Medulla oblongata (tissue), 1 donor: ENCODE results near the gene STARD6.
"Not testable (repeated sequence)": the region's sequence is repeated elsewhere in the genome, so short reads cannot be mapped to it uniquely, and the experiment has no call there.

Experiments used
- DNase-seq: peaks from one replicate; pipeline ENCODE4 v3.0.0-alpha.2; 2015; ENCODE audit errors: extremely low spot score

Gene STARD6, protein sequence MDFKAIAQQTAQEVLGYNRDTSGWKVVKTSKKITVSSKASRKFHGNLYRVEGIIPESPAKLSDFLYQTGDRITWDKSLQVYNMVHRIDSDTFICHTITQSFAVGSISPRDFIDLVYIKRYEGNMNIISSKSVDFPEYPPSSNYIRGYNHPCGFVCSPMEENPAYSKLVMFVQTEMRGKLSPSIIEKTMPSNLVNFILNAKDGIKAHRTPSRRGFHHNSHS

DNA sequence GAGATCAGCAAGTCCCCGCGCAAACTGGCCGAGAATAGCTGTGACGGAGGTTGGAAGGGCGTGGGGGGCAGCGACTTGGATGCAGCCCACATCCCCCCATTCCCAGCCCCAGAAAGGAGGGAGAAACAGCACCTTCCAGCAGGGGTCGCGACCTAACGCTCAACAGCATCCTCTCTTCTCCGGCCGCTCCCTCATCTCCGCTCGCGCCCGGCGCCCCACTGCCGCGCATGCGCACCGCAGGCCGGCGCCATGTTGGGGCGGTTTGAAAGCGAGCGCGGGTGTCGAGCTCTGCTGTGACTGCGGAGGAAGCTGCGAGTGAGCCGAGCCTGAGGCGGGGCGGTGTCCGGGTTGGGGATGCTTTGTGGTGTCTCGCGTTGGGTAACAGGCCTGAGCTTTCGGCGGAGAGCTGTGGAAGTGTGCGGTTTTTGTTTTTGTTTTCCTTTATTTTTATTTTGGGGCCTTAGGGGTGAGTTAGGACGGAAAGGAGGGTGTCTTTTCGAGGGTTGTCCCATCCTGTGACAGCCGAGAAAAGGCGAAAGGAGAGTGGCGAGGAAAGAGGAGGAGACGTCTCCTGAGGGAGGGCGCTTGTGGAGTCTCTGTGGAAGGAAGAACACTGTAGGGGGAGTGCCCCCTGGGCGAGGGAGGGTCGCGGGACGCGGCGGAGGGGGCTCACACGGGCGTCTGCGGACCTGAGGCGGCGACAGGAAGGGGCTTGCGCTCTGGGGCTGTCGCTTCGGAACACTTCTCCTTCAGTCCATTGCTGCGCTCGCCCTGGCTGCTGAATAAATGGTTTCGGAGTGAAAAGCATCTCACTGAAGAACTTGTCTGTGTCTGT, at the start of gene STARD6, which contains the start of gene C18orf54:
Gene STARD6 (minus strand): TSS at position 199 of the 835 bp plus-strand sequence. CDS start 3,285 bp downstream, outside the sequence.
Gene C18orf54 (plus strand): TSS at position 247 of the 835 bp plus-strand sequence. CDS start 2,667 bp downstream, outside the sequence.
- peak; percentile 93 for DNase-seq

DNA sequence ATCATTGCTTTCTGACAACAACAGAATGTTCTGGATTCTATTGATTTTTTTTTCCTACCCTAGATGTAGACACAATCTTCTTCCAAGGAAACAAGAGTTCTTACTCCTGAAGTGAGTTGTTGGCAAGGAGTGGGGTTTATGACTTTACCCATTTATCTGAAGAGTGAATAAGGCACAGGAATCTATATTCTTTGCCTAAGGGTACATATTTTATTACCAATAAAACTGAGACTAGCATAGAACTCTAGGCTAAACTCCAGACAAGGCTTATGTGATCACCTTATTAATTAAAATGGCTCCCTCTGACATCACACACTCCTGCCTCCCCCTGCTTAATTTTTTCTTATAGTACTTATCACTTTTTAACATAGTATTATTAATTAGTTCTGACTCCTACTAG, 47.6 kb upstream of the STARD6 start:
- no peak for DNase-seq

DNA sequence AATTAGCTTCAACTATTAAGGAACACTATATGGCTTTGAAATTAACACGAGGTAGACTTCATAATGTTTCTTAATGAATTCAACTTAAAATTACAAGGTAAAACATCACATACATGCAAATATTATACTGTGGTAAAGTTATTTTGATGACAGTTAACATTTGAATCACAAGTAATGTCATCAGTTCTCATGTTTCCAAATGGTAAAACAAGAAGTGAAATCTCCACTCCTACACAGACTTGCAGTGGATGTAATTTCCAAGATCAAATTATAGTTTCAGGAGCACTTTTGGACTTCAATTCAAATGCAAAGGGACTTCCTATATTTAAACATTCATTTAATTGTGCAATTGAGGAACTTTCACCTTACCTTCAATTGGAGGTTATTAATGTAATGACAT, 39.1 kb upstream of the STARD6 start:
- DNase-seq: no peak

DNA sequence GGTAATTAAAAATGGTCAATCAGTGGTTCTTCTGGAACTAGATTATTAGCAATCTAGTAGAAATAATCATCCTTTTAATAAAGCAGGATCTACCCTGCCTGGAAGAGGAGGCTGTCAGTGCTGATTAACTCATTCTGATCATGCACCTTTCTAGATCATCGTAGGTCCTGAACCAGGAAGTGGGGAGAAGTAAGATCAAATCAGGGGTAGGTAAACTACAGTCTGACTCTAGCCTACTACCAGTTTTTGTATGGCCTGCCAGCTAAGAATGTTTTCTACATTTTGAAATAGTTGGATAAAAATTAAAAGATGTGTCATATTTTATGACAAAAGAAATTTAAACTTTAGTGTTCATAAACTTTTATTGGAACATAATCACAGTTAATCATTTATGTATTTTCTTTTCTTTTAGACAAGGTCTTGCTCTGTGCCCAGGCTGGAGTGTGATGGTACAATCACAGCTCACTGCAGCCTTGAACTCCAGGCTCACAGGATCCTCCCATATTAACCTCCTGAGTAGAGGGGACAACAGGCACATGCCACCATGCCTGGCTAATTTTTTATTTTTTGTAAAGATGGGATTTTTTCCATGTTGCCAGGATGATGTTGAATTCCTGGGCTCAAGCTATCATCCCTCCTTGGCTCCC, 36.1 kb upstream of the STARD6 start:
- DNase-seq: no peak

DNA sequence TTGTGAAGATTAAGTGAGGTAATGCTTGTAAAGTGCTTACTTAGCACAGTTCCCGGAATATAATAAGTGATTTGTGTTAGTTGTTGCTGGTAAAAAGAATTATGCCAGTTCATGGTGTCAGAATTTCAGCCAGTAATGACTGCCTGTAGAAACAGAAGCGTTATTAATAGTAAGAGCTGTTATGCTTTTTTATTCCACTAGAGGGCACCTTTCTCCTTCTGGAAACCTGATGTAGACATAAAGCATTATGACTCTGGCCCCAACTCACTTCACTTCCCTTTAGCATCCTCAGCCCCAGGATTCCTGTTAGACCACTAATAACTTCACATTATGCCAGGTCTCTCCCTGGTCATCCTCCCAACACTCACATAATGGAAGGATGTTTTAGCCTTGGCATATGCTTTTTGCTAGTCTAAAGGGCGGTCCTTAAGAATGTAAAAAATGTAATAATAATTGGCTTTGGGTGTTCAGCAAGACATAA, 34.9 kb upstream of the STARD6 start:
- peak; percentile 80 for DNase-seq

DNA sequence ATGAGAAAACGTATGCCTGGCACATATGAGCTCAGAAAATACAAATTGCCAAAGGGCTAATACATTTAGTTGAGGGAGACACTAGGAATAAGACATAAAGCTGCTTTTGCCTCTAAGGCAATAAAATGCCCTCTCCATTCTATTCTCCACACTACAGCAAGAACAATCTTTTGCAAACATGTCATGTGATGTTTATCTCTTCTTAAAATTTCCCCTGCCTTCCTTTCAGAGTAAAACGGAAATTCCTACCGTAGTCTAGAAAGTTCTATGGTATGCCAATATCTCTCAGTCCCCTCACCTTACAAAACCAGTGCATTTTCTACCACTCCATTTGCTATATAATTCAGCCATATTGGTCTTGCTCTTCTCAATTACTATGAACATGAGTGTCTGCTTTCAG, 33.2 kb upstream of the STARD6 start:
- no peak for DNase-seq

DNA sequence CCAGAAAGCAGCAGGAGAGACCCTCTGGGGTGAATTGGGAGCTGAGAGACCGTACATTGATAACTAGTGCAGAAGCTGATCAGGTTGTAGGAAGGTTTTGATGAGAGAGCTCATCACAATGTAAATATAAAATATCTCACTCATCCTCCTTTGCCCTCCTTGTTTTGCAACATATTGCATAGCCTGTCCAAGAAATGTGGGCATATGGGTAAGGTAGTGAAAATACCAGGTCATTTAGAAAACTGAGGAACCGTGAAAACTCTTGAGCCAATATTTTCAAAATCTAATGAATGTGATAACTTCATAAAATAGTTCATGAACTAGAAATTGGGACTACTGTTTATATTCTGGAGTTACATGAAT, 31.5 kb upstream of the STARD6 start:
- DNase-seq: no peak

DNA sequence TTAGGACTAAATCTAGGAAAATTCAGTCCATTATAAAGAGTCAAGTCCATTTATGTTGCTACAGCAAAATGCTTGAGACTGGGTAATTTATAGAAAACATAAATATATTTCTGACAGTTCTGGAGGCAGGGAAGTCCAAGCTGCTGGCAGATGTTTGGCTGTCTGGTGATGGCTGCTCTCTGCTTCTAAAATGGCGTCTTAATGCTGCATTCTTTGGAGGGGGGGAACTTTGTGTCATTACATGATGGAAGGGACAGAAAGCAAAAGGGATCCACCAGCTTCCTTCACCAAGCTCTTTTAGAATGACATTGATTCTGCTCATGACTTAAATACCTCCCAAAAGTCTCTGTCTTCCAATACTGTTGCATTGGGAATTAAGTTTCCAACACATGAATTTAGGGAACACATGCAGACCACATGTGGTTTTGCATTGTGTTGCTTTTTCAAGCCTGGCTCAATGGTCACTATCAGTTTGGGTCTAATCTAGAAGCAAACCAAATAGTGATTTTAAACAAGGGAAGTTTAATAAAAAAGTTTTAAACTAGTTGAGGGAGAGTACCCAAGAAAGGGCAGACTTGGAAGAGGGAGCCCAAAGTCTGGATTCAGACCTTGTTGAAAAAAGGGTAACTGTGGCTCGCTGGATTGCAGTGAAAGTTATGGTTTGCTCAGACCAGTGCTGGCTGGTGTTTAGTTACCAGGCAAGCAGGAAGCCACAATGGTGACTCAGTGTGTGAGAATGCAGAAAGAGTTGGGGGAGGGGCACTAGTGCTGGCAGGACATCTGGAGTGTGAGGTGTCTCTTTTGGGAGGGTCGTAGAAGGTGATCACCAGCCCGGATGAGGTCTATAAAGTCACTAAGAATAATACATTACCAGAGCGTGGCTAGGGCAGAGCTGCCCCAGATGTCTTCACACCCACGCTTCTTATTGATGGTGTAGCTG, 30.8 kb upstream of the STARD6 start:
- DNase-seq: no peak

DNA sequence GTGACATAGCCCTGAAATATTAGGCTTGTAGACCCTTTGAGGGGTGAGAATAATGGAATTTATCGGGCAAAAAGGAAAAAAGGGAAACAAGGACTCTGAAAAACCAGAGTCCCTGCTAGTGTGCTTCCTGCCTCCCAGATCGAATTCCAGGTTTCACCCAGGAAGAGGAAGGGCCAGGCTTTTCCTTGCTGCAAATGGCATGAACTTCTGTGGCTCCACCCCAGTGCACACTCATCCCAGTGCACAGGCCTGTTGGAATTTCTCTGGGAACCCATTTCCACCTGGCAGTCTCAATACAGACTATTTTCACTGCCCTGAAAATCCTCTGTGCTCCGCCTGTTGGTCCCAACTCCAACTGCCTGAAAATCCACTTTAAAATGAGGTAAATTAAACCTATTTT, 30.0 kb upstream of the STARD6 start:
- DNase-seq: no peak

DNA sequence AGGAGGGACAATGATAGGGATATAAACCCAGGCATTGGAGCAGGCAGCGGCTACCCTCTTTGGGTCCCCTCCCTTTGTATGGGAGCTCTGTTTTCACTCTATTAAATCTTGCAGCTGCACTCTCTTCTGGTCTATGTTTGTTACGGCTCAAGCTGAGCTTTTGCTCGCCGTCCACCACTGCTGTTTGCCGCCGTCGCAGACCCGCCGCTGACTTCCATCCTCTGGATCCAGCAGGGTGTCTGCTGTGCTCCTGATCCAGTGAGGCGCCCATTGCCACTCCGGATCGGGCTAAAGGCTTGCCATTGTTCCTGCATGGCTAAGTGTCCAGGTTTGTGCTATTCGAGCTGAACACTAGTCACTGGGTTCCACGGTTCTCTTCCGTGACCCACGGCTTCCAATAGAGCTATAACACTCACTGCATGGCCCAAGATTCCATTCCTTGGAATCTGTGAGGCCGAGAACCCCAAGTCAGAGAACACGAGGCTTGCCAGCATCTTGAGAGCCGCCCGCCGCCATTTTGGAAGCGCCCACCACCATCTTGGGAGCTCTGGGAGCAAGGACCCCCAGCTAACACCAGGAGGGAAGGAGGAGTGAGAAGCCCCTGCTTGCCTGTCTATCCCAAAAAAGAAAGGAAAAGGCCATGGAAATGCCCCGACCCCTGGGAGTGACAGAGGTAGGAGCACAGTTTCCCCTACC, 29.3 kb upstream of the STARD6 start:
- DNase-seq: not testable (repeated sequence)

DNA sequence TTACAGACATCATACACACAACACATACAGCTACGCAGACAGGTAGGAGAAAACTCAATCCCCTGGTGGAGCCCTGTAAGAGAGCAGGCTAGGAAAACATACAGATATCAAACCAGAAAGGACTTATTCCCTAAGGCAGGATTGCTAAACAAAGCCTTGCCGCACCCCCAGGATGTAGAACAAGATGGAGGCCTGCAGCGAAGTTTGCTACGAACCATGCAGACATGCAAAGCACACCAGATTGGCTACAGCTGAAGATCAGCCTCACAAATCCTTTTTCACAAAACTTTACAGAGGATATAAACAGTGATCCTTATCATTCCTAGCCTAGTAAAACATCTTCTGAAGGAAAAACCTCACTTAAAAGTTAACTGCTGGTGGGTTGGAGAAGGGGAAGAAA, 28.4 kb upstream of the STARD6 start:
- DNase-seq: no peak

DNA sequence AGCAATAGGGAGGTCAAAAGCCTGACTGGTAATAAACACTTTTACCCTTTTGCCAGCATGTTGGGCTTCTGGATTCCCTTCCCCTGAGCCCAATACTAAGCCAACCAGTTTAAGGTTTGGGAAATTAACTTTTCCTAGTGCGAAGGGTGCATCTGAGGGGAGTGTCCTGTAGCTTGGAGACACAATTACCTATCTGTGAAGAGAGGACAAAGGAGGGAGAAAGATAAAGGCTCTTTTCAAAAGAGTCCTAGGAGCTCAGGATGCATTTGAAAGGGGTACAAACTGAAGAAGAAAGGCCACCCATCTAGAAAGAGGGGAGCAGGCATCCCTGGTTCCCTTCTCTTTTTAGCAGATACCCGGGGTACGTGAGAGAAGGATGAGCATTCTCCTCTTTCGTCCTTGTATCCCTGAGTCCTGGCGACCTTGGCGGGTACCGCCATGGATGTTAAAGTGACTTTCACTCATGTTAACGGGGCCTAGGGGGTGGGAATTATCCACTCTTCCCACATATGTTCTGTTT, 25.1 kb upstream of the STARD6 start:
- DNase-seq: no peak

DNA sequence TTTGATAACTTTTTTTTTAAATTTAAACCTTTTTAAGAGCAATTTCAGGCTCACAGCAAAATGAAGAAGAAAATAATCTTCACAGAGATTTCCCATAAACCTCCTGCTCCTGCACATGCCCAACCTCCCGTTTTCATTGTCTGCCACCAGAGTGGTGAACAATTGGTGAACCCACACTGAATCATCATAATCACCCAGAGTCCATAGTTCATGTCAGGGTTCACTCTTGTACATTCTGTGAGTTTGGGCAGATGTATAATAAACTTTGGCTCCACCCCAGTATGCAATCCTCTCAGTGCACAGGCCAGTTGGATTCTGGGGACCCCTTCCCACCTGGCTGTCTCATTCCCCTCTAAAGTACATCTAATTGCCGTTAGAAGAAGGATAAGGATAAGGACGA, 24.4 kb upstream of the STARD6 start:
- DNase-seq: no peak

DNA sequence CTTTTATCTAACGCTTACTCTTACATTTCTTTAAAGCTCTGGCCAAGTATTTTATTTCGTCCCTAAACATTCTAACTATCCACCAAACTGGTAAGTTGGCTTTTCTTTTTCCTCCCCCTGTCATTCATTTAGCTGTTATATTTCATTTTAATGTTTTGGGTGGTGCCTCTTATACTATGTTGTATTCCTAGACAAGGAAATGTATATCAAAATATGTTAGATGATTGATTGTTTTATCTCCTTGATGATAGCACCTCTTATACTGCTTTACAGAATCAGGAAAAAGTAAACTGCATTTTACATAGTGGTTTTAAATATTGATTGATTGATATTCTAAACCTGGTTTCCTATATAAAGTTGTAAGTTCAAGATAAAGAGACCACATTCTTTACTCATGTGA, 24.0 kb upstream of the STARD6 start:
- DNase-seq: no peak

DNA sequence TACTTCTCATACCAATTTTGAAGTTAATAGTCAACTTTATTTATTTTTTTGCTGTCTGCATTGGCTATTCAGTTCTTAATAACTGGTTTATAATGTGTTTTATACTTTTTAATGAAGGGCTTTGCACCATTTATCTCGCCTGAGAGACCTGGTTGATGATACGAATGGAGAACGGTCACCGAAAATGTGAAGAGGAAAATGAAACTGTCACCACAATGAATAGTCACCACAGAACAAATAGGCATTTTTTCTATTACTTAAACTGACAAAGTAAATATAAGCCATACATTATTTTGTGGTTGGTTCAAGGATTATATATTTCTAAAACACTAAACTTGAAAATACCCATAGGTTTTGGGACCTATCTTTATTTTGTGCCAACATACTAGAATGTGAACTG, 20.4 kb upstream of the STARD6 start:
- DNase-seq: no peak

DNA sequence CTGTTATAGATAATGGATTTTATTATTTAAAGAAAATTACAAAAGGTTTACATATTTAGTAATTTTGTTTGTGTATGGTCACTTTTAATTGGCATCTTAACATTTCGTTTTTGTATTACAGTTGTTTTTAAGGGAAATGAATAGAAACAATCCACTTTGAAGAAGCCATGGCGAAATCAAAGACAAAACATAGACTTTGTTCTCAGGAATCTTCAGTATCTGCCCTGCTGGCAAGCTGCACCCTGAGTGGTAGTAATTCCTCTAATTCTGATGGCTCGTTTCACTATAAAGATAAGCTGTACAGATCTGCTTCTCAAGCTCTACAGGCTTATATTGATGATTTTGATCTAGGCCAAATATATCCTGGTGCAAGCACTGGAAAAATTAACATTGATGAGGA, 2.7 kb upstream of the STARD6 start:
- DNase-seq: no peak

DNA sequence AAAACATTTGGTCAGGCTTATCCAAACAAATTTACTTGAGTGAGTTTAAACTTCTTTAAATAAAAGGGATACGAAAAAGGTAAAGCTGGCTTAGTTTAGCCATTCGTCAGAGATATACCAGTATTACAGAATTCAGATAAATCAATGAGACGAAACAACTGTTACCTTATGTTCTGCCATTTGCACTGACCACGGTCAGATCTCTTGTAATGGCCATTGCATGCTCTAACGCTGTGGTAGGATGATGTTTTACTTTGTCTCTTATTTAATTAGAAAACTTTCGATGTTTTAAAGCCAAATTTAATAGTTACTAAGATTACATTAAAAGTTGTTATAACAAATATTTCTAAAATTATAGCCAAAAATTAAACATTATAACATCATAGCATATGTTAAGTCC, 1.6 kb upstream of the STARD6 start:
- peak; percentile 30 for DNase-seq

DNA sequence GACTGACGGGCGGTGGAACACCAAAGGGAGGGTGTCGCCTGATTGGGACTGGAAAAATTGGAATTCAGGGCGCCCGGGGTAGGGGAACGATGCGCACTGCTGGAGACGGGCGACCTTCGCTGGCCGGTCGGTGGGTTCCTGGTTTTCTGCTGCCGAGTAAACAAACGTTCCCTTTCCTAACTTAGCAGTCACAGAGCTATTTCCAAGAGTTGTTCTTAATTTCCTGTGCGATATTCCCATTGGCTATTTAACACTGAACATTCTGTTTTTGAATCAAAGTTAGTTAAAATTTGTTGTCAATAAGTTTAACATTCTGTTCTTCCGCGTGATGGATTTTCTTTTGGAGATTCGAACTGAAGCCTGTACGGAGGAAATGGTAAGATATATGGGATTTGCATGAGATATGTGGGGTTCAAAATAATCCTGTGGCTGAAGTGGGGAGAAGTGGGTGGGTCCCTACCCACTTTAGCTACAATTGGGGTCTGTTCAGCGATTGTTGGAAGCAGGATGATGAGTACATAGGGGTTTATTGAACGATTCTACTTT, 910 bp upstream of the STARD6 start:
- peak; percentile 38 for DNase-seq

DNA sequence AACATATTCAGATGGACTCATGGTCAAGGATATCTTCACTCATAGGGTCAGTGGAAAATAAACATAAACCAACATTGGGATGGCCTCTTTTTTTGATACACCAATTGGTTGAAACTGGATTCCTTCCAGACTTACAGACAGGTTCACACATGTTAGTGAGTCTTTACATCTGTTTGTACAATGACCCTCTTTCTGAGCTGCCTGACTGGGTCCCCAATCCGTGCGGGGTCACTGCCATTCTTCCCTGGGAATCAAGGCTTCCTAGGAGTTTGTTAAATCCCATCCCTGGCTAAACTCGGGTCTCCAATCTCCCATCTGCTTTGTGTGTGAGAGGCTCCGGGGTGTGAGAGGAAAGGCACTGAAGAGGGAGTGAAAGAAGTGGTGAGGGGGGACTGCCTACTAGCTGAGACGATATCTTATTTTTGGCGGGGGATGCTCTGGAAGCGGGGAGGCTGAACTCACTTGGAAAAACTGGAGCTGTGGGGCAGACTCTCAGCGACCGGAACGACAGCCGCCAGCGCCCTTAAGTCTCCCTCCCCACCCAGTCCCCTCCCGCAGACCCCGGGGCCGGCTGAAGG, 487 bp downstream of the STARD6 start:
- DNase-seq: peak; percentile 46

DNA sequence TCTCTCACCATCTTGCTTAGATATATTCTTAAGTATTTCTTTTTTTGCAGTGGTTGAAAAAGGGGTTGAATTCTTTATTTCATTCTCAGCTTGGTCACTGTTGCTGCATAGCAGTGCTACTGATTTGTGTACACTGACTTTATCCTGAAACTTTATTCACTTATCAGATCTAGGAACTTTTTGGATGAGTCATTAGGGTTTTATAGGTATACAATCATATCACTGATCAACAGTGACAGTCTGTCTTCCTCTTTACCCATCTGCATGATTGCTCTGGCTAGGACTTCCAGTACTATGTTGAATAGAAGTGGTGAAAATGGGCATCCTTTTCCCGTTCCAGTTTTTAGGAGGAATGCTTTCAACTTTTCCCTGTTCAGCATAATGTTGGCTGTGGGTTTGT, 6.5 kb downstream of the STARD6 start:
- DNase-seq: no peak
